A549 treated with DMSO at 1 μM for 4 hours (cell line): ENCODE data around the gene LUM. TPM values are rescaled to one million over a fixed set of nuclear protein-coding genes. Genes with fewer than 3 reads are reported as not detected.

ENCODE experiments used
- total RNA-seq: library from RNA; stranded (reverse); fragments of 200-300 nt; extraction: Qiagen RNA extraction; gene quantifications from 5 replicates; pipeline ENCODE4 v1.2.3, GENCODE V29; 2022; ENCODE audit warnings: low read depth

Gene LUM, protein sequence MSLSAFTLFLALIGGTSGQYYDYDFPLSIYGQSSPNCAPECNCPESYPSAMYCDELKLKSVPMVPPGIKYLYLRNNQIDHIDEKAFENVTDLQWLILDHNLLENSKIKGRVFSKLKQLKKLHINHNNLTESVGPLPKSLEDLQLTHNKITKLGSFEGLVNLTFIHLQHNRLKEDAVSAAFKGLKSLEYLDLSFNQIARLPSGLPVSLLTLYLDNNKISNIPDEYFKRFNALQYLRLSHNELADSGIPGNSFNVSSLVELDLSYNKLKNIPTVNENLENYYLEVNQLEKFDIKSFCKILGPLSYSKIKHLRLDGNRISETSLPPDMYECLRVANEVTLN
- 0.13 to 0.46 TPM (median 0.19 TPM) in 5 replicates for total RNA-seq

DNA sequence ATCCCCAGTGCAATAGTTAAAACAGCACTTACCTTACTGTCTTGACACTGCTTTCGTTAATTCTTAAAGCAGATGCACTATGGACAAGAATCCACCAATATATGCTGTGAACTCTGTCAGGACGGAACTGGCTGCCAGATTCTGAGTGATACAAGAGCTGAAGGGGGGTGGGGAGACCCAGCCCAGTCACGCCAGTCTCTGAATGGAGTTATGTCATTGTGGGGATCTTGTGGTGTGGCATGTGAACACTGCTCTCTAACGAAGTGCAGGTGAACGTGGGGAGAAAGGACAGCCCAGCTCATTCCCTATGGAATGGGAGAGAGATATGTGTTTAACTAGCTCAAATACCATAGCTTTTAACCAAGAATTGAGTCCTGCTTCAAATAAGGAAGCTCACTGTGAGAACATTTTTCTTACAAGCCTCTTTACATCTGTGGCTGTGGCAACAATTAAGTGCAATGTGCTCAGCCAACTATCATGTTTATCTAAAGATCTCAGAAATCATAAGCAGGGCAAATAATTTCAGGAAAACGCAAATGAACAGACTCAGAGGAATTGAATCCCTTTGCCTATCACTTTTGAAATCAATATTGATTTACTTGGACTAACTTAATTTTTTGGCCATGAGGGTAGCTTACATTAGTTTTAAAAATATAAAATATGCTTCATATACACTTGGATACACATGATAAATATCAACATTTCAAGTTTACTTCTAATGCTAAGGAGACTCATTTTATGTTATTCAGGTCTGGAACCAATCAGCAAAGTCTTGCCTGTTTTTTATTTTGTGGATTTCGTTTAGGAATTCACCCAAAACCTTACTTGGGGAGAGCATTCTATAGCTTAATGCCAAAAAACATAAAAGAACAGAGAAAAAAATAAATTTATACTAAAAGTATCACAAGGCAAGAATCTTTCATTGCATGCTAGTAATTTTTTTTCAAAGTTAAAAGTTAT is at the start of gene LUM:
Gene LUM (minus strand): TSS at position 129 of the 960 bp plus-strand sequence. CDS start 2,515 bp downstream, outside the sequence.

DNA sequence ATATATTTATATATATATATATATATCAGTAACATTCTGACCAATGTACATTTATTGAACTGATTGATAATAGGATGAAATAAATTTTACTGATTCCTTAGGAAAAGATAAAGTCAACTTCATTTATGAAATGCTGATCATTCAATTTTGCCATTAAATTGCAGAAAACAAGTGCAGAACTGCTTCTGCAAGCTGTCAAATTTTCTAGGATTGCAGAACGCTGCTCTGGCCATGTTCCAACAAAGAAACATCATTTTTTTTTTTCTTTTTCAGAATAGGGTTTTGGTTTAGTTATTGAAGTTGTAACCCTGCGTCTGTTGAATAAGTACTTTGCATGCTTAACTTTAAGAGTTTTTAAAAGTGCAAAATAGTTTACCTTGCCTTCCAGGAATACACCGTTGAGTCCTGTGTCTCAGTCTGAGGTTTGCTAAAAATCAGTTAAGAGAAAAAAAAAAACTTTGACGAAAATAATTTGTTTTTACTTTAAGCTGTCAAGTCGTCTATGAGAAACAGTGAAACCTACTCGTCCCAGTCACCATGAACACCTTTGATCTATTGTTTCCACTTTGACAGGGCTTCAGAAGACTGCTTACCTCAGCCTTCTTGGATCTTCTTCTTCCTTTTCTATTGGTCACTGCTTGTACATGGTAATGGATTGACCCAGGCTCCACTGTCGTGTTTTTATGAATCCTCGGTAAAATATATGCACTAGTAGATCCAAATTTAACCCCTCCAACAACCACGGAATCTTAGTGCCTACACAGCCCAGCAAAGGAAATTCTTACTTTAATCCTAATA is 53.7 kb downstream of the LUM start, which contains the start of gene KERA:
Gene KERA (minus strand): TSS at position 657 of the 798 bp plus-strand sequence. CDS start 1,743 bp downstream, outside the sequence.

Other genes starting within 250 kb of the LUM start
- gene CCER1, start 156.3 kb downstream of the LUM start, total RNA-seq, result not detected in 5 replicates
- not detected in 5 replicates for gene EPYC, start 106.5 kb downstream of the LUM start, total RNA-seq
- gene KERA, start 53.5 kb downstream of the LUM start, total RNA-seq, result not detected in 5 replicates
- gene DCN, start 71.3 kb upstream of the LUM start, total RNA-seq, result not detected in 5 replicates